ENCODE measurements around the gene GPS1. TPM values are rescaled to one million over a fixed set of nuclear protein-coding genes. Genes with fewer than 3 reads are reported as not detected.

Gene GPS1
- total and polyA plus RNA-seq, 2 of the 4 experiments (the other 2 are of a cell fraction): 157 to 181 TPM

- H2AK9ac ChIP-seq (replicated peaks; ENCODE audit: low read depth, low read length, poor library complexity): no peak overlapping the region
- no peak overlapping the region for H3K4me3 ChIP-seq (ENCODE audit: insufficient read depth, low read depth, low read length)
- H3K23ac ChIP-seq (ENCODE audit: low read depth, low read length): no peak overlapping the region
- H2BK5ac ChIP-seq (ENCODE audit: low read depth, low read length, poor library complexity, severe bottlenecking): no peak overlapping the region
- H2BK15ac ChIP-seq (ENCODE audit: low read depth, low read length): no peak overlapping the region
- DNase-seq: no peak
- no peak overlapping the region for H3K4me2 ChIP-seq (ENCODE audit: low read depth, low read length)
- no peak overlapping the region for H4K91ac ChIP-seq (ENCODE audit: insufficient read depth, low read depth, low read length)
- H3K4me1 ChIP-seq (ENCODE audit: control insufficient read depth, insufficient read depth, low read length): no peaks in the 10 kb centered on the region
- no peak overlapping the region for H3K27ac ChIP-seq (ENCODE audit: insufficient read depth, low read length)
- no peak for ATAC-seq (ENCODE audit: low read depth)
- H3K9me3 ChIP-seq (ENCODE audit: control insufficient read depth, insufficient read depth, low read length): no peaks in the 10 kb centered on the region
- no peak overlapping the region for H4K8ac ChIP-seq (ENCODE audit: low read depth in 2 of 2, low read length in 2 of 2)
- no peak overlapping the region for H2BK20ac ChIP-seq (ENCODE audit: low read depth, low read length)
- H3K4ac ChIP-seq (ENCODE audit: low read depth, low read length): no peak overlapping the region
- no peak overlapping the region for H2AFZ ChIP-seq (replicated peaks; ENCODE audit: low read length, poor library complexity)
- H3K56ac ChIP-seq (ENCODE audit: extremely low read depth, insufficient read depth, low read length): no peak overlapping the region
- H3K18ac ChIP-seq (ENCODE audit: low read depth, low read length): no peak overlapping the region
- POLR2A ChIA-PET (ENCODE audit: unreplicated experiment): no interaction called here
- no peak overlapping the region for H2AK5ac ChIP-seq (ENCODE audit: low read depth, low read length)
- H3K36me3 ChIP-seq (ENCODE audit: control insufficient read depth, insufficient read depth, low read length): peaks cover 90% of the 10 kb centered on the region
- no peak overlapping the region for H4K5ac ChIP-seq (ENCODE audit: low read depth, low read length)
- peaks cover 0 to 13% of the 10 kb centered on the region in 2 experiments; a peak in 2 of 4 replicates for H3K79me1 ChIP-seq (ENCODE audit: low read depth in 1 of 2, low read length in 2 of 2)
- H3K27me3 ChIP-seq (ENCODE audit: control insufficient read depth, insufficient read depth, low read length): no peaks in the 10 kb centered on the region
- intact Hi-C loops (cut with micrococcal nuclease): no loop called here
- dilution Hi-C loops (cut with HindIII; ENCODE audit: low sequenced_read_pairs, unreplicated experiment): no loop called here
- no peak overlapping the region for H3K9ac ChIP-seq (ENCODE audit: low read depth, low read length)
- no TSS peak for BruUV-seq (replicated peaks)
- peaks cover 6% of the 10 kb centered on the region for H4K20me1 ChIP-seq (ENCODE audit: insufficient read depth, low read length)
- CTCF ChIA-PET: no interaction called here
- H3K9me1 ChIP-seq (ENCODE audit: insufficient read depth, low read length): no peaks in the 10 kb centered on the region
- WGBS, 2 experiments (ENCODE audit: extremely low coverage in 2 of 2, insufficient read length in 1 of 2): 91% methylated on average over 19 of the region's 29 CpGs; no CpG with 5 or more reads in 1 of the 2 experiments
- no peak overlapping the region for H2BK120ac ChIP-seq (ENCODE audit: low read depth, low read length)
- in situ Hi-C loops (cut with MboI; ENCODE audit: low sequenced_read_pairs): no loop called here
- no peak overlapping the region for H3K14ac ChIP-seq (replicated peaks; ENCODE audit: low read depth, low read length)
- TF ChIP-seq CHD1 (IDR thresholded peaks at IDR 0.05; ENCODE audit: low read depth, low read length): no peak
- TF ChIP-seq MAFK (IDR thresholded peaks at IDR 0.05; ENCODE audit: low read depth, low read length): no peak
- TF ChIP-seq USF2 (IDR thresholded peaks at IDR 0.05; ENCODE audit: low read depth, low read length): no peak
- no peak for TF ChIP-seq RFX5 (IDR thresholded peaks at IDR 0.05; ENCODE audit: low read depth, low read length)
- TF ChIP-seq CEBPB (IDR thresholded peaks at IDR 0.05; ENCODE audit: low read depth, low read length): no peak
- TF ChIP-seq FOS (IDR thresholded peaks at IDR 0.05; ENCODE audit: low read depth, low read length): no peak
- TF ChIP-seq CTCF (conservative IDR thresholded peaks at IDR 0.05; ENCODE audit: low read depth, low read length): no peak
- TF ChIP-seq MXI1 (IDR thresholded peaks at IDR 0.05; ENCODE audit: borderline replicate concordance, low read depth, low read length): no peak
- no peak for TF ChIP-seq RAD21 (IDR thresholded peaks at IDR 0.05; ENCODE audit: low read length)
- TF ChIP-seq ELK1 (IDR thresholded peaks at IDR 0.05; ENCODE audit: borderline replicate concordance, low read depth, low read length): no peak
- no peak for TF ChIP-seq NFE2L2 (IDR thresholded peaks at IDR 0.05; ENCODE audit: low read depth, low read length)
- no peak for TF ChIP-seq POLR2A (IDR thresholded peaks at IDR 0.05; ENCODE audit: low read depth, low read length)
- no peak for TF ChIP-seq MAZ (IDR thresholded peaks at IDR 0.05; ENCODE audit: borderline replicate concordance, low read depth, low read length)
- TF ChIP-seq RCOR1 (IDR thresholded peaks at IDR 0.05; ENCODE audit: insufficient replicate concordance, low read length): no peak
- TF ChIP-seq BHLHE40 (IDR thresholded peaks at IDR 0.05; ENCODE audit: low read depth, low read length): no peak
These were observed 38.2 kb downstream of the GPS1 start for GRCh38 chr17:82089723-82090548.

Data from IMR-90 (cell line).